DND-41 (cell line): ENCODE data around the gene MRPS27.

Source experiments
- ATAC-seq: fragments of 200-7000 bp; cut with Tn5 transposase; 3 replicates; pipeline ENCODE4 v1.9.1; 2021; ENCODE audit warnings: low read depth; ENCODE audit not compliant: insufficient read depth
- DNase-seq: peaks from one replicate; pipeline ENCODE4 v3.0.0-alpha.2; 2020
- H2AFZ ChIP-seq: 2 replicates; pipeline ENCODE4 v1.6.0; 2012; ENCODE audit warnings: low read depth, low read length
- H3K27ac ChIP-seq: 2 replicates; pipeline ENCODE4 v1.5.1; 2012; ENCODE audit warnings: low read length, inconsistent platforms
- H3K27me3 ChIP-seq: fragments of 200-600 bp; sonication (generic); 2 replicates; pipeline ENCODE4 v1.6.0; 2012; ENCODE audit warnings: low read length, mild to moderate bottlenecking, inconsistent platforms; ENCODE audit not compliant: insufficient read depth, poor library complexity
- H3K36me3 ChIP-seq: 2 replicates; pipeline ENCODE4 v1.5.1; 2012; ENCODE audit warnings: low read length, inconsistent platforms; ENCODE audit not compliant: insufficient read depth
- H3K4me1 ChIP-seq: 2 replicates; pipeline ENCODE4 v1.5.1; 2012; ENCODE audit warnings: mild to moderate bottlenecking, low read length; ENCODE audit not compliant: insufficient read depth
- H3K4me2 ChIP-seq: 2 replicates; pipeline ENCODE4 v1.6.0; 2012; ENCODE audit warnings: mild to moderate bottlenecking, moderate library complexity, low read length, inconsistent platforms; ENCODE audit not compliant: insufficient read depth
- H3K4me3 ChIP-seq, 2 experiments: fragments of 200-600 bp in 1 of 2; shearing (Covaris generic) in 1 of 2; 2 replicates each; pipeline ENCODE4 v1.5.1; 2012 to 2016; ENCODE audit warnings: inconsistent platforms in 2 of 2, low read length in 2 of 2, mild to moderate bottlenecking in 2 of 2, low read depth in 1 of 2, moderate library complexity in 1 of 2
- H3K79me2 ChIP-seq: 2 replicates; pipeline ENCODE4 v1.6.0; 2012; ENCODE audit warnings: low read length, inconsistent platforms; ENCODE audit not compliant: insufficient read depth
- H3K9ac ChIP-seq: 2 replicates; pipeline ENCODE4 v1.6.0; 2012; ENCODE audit warnings: low read depth, mild to moderate bottlenecking, inconsistent platforms, low read length, moderate library complexity
- H3K9me3 ChIP-seq: 2 replicates; pipeline ENCODE4 v1.5.1; 2012; ENCODE audit warnings: low read length, moderate library complexity, mild to moderate bottlenecking, inconsistent platforms; ENCODE audit not compliant: insufficient read depth, severe bottlenecking
- H4K20me1 ChIP-seq: 2 replicates; pipeline ENCODE4 v1.6.0; 2012; ENCODE audit warnings: low read length; ENCODE audit not compliant: insufficient read depth
- EZH2 ChIP-seq: IDR thresholded peaks from 3 replicates; pipeline ENCODE4 v1.6.1; 2012; ENCODE audit warnings: borderline replicate concordance, low read depth, mild to moderate bottlenecking, moderate library complexity, low read length, inconsistent platforms; ENCODE audit not compliant: severe bottlenecking
- TF ChIP-seq, protein P1 (sequence below): IDR thresholded peaks from 2 replicates; pipeline ENCODE4 v1.5.1; 2012; ENCODE audit warnings: borderline replicate concordance, low read length, moderate library complexity, mild to moderate bottlenecking; ENCODE audit not compliant: poor library complexity, severe bottlenecking; ENCODE audit errors: extremely low read depth

The MRPS27 gene

DNA sequence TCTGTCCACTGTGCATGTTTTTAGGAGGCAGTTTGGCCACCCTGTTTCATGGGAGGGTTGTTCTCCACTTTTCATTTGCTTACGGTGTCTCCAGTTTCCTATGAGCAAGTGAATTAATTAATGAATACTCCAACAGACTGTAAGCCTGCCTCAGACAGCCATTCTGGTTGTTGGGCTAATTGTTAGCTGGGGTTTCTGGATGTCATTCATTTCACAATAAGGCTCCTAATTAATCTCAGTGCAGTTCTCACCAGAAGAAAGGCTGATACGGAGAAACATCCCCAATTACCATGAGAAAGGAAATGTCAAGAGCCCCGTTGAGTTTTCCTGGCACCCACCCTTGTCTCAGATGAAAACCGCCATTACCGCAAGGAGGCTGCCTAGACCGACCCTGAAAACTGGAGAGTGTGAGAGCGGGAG, 136.9 kb downstream of the MRPS27 start:
- Histone ChIP-seq H3K79me2 (no peaks in the 10 kb centered on the region), H3K9me3 (no peaks in the 10 kb centered on the region), H3K27me3 (peaks cover 9% of the 10 kb centered on the region), H4K20me1 (no peaks in the 10 kb centered on the region), H3K4me1 (no peaks in the 10 kb centered on the region), H2AFZ (no peak overlapping the region), H3K36me3 (no peaks in the 10 kb centered on the region), H3K4me2 (no peak overlapping the region), H3K9ac (no peak overlapping the region), H3K4me3 (no peak overlapping the region), H3K27ac (no peak overlapping the region)
- ATAC-seq (no peak), DNase-seq (no peak)
- no peak for TF ChIP-seq EZH2
- TF ChIP-seq, protein P1, sequence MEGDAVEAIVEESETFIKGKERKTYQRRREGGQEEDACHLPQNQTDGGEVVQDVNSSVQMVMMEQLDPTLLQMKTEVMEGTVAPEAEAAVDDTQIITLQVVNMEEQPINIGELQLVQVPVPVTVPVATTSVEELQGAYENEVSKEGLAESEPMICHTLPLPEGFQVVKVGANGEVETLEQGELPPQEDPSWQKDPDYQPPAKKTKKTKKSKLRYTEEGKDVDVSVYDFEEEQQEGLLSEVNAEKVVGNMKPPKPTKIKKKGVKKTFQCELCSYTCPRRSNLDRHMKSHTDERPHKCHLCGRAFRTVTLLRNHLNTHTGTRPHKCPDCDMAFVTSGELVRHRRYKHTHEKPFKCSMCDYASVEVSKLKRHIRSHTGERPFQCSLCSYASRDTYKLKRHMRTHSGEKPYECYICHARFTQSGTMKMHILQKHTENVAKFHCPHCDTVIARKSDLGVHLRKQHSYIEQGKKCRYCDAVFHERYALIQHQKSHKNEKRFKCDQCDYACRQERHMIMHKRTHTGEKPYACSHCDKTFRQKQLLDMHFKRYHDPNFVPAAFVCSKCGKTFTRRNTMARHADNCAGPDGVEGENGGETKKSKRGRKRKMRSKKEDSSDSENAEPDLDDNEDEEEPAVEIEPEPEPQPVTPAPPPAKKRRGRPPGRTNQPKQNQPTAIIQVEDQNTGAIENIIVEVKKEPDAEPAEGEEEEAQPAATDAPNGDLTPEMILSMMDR, result no peak

DNA sequence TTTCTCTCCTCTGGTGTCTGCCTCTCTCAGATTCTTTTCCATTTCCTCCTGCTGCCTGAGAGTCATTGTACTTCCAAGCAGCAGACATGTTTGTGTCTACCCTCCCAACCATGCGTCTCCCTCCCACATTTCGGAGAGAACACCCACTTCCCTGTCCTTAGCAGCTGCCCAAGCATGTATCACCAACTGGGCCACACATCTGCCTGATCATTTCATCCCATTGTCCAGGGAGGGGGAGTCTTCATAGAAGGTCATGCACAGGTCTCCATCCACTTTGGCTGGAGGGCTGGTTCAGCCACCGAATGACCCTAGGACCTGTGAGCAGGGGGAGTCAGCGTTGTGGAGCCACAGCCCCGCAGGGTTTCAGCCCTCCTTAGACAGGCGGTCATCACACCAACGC, 137.4 kb downstream of the MRPS27 start:
- no peaks in the 10 kb centered on the region for H4K20me1 ChIP-seq

DNA sequence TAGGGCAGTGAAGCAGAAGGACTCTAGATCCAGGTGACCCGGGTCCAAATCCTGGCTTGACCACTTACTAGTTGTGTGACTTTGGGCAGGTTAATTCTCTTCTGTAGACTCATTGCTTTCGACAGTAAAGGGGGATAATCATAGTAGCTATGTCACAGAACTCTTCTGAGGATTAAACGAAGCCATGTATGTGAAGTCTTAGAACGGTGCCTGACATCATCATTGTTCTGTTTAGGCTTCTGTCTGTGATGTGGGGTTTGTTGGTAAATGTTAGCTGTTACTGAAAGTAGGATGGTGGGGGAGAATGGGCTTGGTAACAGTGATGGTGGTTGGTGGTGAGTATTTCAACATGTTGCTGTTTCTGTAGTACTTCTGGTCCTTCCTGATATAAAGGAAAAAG, 139.1 kb downstream of the MRPS27 start:
- Histone ChIP-seq H3K36me3 (no peaks in the 10 kb centered on the region), H3K79me2 (no peaks in the 10 kb centered on the region), H3K9ac (no peak overlapping the region), H3K4me3 (no peak overlapping the region), H3K27ac (no peak overlapping the region), H3K9me3 (no peaks in the 10 kb centered on the region), H2AFZ (no peak overlapping the region), H3K27me3 (peaks cover 13% of the 10 kb centered on the region), H3K4me1 (no peaks in the 10 kb centered on the region), H4K20me1 (no peaks in the 10 kb centered on the region), H3K4me2 (no peak overlapping the region)
- ATAC-seq (no peak), DNase-seq (no peak)
- TF ChIP-seq, protein P1, result no peak
- TF ChIP-seq EZH2, result no peak

More for the DNA sequence above, 137.4 kb downstream of the MRPS27 start:
- no peak overlapping the region for H3K4me2 ChIP-seq
- H2AFZ ChIP-seq, result no peak overlapping the region
- no peaks in the 10 kb centered on the region for H3K9me3 ChIP-seq
- no peaks in the 10 kb centered on the region for H3K4me1 ChIP-seq
- no peak overlapping the region for H3K4me3 ChIP-seq
- no peaks in the 10 kb centered on the region for H3K36me3 ChIP-seq
- DNase-seq (no peak), ATAC-seq (no peak)
- no peak overlapping the region for H3K9ac ChIP-seq
- TF ChIP-seq EZH2, result no peak
- TF ChIP-seq, protein P1, result no peak
- no peaks in the 10 kb centered on the region for H3K79me2 ChIP-seq
- no peak overlapping the region for H3K27ac ChIP-seq
- H3K27me3 ChIP-seq, result peaks cover 9% of the 10 kb centered on the region

DNA sequence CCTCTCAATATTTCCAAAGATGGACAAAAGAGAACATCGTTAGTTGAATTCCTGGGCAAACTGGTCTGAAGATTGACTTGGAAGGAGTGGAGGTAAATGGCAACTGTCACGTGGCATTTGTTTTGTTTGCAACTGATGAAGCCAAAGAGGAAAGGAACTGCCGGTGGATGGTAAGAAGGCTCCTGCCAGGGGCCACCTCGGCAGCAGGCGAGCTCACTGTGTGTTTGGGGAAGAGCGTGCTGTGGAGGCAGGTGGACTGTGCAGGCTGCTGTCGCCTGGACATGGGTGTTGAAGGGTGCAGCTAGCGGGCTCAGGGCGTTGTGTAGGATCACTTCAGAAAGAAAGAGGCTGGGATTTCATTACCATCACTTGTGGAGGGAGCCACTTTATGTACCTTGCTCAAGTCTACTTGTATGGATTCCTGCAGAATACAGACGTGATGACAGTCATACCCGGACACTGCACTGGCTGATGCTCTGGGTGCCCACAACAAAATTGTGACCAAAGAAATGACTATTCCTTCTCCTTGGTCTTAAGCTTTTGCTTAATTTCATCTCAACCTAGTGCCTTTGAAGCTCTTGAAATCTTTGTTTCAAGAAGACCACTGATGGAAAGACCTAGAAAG, 140.1 kb downstream of the MRPS27 start:
- H3K9ac ChIP-seq, result no peak overlapping the region

More for the DNA sequence above, 140.1 kb downstream of the MRPS27 start:
- H3K9me3 ChIP-seq, result no peaks in the 10 kb centered on the region
- no peak for ATAC-seq
- TF ChIP-seq EZH2, result no peak
- TF ChIP-seq, protein P1, result no peak
- H3K4me1 ChIP-seq, result no peaks in the 10 kb centered on the region
- no peak for DNase-seq
- H3K36me3 ChIP-seq, result no peaks in the 10 kb centered on the region
- no peak overlapping the region for H3K4me3 ChIP-seq
- peaks cover 18% of the 10 kb centered on the region for H3K27me3 ChIP-seq
- no peak overlapping the region for H2AFZ ChIP-seq
- no peak overlapping the region for H3K27ac ChIP-seq
- H4K20me1 ChIP-seq, result no peaks in the 10 kb centered on the region
- no peaks in the 10 kb centered on the region for H3K79me2 ChIP-seq
- H3K4me2 ChIP-seq, result no peak overlapping the region
